ENCODE data around the gene GCN1.
A peak's percentile ranks its signal among the peaks of the same experiment; 100 is the strongest.

GCN1 gene

DNA sequence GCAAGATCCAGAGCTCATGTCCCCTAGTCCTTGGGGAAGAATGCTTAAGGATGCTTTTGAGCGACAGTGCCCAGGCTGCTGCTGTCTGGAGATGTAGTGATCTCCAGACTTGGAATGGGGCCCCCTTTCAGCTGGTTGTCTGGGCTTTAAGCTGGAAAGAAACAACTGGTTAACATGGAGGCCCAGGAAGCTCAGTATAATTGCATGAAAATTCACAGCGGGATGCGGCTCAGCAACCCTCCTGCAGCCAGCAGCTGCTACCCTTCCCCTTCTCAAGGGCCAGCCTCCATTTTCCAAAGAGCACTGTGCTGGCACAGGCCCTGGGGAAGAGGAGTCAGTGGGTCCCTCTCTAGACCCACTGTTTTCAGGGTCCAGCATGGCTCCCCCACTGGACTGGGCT, 104.3 kb downstream of the GCN1 start:
- no peak for DNase-seq

DNA sequence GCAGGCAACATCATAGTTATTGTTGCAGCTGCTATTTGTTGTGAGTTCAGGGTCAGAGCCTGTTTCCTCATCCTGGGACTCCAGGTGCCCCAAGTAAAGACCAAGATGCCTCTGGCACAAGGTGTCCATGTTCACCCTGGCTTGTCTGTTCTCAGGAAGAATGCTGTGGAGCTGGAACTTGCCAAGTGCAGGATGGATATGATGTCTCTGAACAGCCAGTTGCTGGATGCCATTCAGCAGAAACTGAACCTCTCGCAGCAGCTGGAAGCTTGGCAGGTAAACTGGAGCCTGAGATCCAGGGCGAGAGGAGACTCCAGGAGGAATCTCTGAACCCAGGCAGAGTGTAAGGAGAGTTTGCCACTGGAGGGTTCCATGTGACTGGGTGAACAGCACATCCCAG, 104.7 kb downstream of the GCN1 start:
- DNase-seq, result no peak

DNA sequence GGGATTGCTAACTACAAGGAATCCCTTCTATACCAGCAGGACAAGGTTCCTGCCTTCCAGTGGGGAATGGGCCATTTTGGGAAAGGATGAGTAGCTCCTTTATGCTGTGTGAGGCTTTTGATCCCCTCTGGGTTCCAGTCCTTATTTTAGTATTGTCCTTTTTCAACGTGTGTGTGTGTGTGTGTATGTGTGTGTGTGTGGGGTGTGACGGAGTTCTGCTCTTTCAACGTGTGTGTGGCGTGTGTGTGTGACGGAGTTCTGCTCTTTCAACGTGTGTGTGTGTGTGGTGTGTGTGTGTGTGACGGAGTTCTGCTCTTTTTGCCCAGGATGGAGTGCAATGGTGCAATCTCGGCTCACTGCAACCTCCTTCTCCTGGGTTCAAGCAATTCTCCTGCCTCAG, 105.4 kb downstream of the GCN1 start:
- no peak for DNase-seq

DNA sequence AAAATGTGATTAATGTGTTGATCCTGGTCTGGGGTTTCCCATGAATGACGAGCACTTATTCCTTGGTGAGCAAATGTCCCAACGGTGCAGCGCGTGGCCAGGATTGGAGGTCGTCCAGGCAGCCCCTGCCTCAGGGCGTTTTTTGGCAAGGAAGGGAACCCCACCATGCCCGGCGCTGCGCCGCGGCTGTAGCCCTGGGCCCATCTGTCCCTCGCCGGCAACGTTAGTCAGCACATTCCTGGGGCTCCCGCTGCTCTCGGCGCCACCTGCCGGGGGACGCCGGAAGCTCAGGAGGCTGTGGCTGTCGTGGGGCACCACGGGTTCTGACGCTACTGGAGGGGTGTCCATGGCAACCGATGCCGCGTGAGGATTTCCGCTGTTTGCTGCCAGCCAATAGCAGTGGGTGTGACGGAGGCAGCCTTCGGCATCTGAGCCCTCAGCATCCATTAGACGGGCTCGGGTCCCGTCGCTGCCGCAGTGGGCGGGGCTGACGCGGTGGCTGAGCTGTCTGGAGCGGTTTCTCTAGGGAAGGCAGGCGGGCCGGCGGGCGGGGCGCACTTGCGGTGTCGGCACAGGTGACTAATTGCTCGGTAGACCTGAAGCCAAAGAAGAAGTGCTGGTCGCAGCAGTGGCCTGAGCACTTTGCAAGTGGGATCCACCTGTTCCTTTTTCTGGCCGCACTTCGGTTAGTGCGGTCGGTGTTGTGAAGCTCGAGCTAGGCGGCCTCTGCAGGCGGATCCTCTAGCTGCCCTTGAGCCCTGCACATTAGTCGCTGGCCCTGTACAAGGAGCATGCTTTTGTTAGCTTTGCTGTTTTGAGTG, 107.5 kb downstream of the GCN1 start:
- peak; percentile 100 for DNase-seq

DNA sequence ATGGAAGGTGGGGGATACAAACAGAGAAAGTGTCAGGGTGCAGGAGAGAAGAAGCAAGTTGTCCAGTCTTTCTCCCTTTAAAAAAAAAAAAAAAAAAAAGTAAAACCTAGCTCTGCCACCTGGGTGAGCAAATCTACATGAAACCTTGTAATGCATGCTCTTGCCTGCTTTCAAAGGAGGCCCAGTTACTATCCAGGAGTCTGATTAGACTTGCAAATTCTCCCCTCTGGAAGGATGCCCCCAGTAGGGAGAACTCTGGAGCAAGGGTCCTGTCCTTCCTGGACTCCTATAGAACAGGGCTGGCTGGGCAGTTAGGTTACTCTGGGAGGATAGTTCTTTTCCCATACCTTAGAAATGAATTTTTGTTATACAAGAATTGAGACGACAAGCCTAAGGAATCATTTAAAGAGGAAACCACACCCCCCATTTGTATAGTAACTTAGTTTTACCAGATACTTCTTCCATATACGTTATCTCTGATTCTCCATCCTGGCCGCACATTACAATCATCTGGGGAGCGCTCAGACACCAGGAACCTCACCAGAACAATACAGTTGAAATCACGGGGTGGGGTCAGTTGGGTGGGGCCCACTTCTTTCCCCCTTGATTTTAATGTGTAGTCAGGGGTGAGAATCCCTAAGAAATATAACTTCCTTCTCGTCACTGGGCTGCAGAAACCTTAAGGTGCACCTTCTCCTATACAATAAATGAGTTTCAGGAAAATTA, 108.4 kb downstream of the GCN1 start:
- DNase-seq, result no peak

DNA sequence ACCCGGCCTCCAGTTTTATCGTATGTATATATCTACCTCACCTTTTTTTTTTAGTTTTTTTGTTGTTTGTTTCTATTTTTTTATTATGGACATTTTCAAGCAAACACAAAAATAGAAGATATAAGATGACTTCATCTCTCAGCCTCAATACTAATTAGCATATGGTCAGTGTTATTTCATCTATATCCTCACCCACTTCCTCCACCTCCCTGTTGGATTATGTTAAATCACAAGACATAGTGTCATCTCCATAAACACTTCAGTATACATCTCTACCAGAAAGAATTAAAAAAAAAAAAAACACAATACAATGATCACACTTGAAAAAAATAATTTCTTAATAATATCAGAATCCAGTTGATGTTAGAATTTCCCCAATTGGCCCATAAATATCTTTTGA, 112.9 kb downstream of the GCN1 start:
- no peak for DNase-seq

DNA sequence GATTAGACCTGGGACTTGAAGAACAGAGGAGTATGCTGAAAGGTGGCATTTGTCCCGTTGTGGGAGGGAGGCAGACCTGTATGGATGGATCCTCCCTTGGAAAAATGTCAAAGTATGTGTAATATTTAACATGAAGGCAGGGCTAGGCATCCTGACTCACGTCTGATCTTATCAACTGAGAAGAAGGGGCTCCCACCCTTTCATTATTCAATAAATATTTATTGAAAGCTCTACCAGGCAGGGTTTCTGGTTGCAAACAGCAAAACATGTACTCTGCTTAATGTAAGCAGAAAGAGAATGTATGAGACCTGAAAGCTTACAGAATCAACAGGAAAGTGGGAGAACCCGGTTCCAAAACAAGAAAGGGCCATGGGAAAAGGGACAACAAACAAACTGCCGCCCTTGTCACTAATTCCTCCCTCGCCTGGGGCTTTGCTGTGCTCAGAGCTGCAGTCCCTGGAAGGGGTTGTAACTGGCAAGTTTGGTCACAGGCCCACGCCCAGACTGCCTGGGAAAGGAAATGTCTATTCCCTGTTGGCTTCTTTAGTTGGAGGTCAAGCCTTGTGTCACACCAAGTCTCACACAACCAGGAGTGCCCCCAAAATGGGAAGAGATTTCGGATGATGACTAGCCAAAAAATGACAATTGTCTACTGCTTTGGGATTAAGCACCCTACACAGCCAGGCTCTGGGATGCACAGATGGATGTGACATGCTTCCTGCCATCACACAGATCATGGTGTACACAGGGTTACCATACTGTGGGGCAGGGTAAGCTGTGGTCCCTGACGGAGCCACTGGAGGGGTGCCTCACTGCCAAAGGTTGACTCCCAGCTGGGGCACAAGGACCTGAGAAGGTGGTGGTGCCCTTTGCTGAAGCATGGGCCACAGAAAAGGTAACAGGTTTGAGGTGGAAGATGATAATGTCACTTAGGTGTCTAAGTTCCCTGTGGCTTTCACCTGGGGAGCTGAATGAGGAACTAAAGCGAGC, 114.8 kb downstream of the GCN1 start:
- DNase-seq, result no peak

DNA sequence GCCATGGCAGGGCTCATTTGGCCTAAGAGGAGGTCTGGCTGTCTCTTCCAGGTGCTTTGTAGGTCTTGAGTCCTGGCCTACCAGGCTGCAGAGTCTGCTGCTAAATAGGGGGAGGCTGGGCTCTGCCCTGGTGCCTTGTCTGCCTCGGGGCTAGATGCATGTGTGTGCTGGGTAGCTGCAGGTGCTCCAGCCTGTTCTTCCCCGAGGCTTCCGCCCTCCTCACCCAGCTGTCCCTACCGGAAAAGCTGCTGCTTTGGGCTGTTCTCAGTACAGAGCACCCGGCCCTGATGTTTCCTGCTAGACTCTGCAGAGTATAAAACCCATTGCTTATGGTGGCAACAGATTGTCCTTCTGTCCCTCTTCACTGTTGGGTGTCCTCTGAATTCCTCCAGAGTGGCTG, 115.6 kb downstream of the GCN1 start:
- peak in 1 of 2 donors; percentile 16 for DNase-seq

DNA sequence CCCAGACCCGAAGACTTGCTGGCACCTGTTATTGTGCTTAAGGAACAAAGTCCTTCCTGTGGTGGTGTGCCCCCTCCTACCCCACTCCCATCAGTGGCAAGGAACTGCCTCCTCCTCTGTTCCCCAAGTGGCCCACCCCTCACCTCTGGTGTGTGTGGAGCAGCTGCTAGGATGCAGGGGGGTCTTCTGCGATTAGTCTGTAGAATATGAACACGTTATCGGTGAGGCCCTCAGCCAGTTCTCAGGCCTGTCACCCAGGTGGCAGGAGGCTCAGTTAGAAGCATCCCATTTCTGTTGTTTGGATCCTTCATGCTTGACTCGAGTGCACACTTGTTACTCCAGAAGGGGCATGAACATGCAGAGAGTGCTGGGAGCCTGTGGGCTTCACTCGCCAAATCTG, 117.3 kb downstream of the GCN1 start:
- no peak for DNase-seq
